NT2/D1 (cell line): ENCODE data around the gene ZNF215.
"Not testable (repeated sequence)": the region's sequence is repeated elsewhere in the genome, so short reads cannot be mapped to it uniquely, and the experiment has no call there.

Source experiments
- DNase-seq: peaks from one replicate; pipeline ENCODE4 v3.0.0-alpha.2; 2011; ENCODE audit warnings: low read depth, low spot score
- H3K27me3 ChIP-seq: 2 replicates; pipeline ENCODE4 v1.6.0; 2011; ENCODE audit warnings: mild to moderate bottlenecking; ENCODE audit not compliant: insufficient read length, insufficient read depth
- H3K36me3 ChIP-seq: 2 replicates; pipeline ENCODE4 v1.6.1; 2011; ENCODE audit warnings: mild to moderate bottlenecking, low read length, mixed read lengths; ENCODE audit not compliant: insufficient read depth, insufficient read length
- H3K4me1 ChIP-seq: 2 replicates; pipeline ENCODE4 v1.5.1; 2011; ENCODE audit not compliant: insufficient read depth, insufficient read length
- H3K4me3 ChIP-seq: 2 replicates; pipeline ENCODE4 v1.5.1; 2011; ENCODE audit warnings: low read depth; ENCODE audit not compliant: insufficient read length
- H3K9ac ChIP-seq: 2 replicates; pipeline ENCODE4 v1.6.0; 2011; ENCODE audit warnings: low read depth; ENCODE audit not compliant: insufficient read length
- H3K9me3 ChIP-seq: 2 replicates; pipeline ENCODE4 v1.5.1; 2011; ENCODE audit warnings: mild to moderate bottlenecking, low read length; ENCODE audit not compliant: insufficient read depth
- SUZ12 ChIP-seq: IDR thresholded peaks from 2 replicates; pipeline ENCODE4 v1.6.1; 2011; ENCODE audit not compliant: insufficient read length, insufficient read depth; ENCODE audit errors: extremely low read depth
- YY1 ChIP-seq: IDR thresholded peaks from 2 replicates; pipeline ENCODE4 v1.6.1; 2011; ENCODE audit not compliant: insufficient read length, insufficient read depth
- ZNF274 ChIP-seq: IDR thresholded peaks from 2 replicates; pipeline ENCODE4 v1.6.1; 2011; ENCODE audit warnings: mild to moderate bottlenecking, low read depth, low read length

The ZNF215 gene

DNA sequence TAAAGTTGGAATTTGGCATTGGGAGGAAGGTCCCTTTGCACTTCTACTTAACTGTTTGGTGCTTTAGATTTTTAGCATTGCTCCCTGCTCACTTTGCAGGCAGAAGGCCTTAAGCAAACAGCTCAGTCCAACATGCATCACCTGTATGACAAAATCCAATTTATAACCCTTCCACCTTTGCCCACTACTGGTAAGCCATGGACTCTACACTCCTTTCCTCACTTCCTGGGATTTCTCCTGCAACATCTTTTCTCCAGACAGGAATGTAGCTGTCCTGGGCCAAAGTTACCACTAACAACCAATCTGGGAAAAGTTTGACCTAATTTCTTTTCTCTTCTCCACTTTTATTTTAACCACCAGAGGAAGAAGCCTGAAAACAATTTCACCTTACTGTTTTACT is 32.1 kb upstream of the ZNF215 start:
- H3K4me1 ChIP-seq, result no peaks in the 10 kb centered on the region
- DNase-seq, result no peak
- no peaks in the 10 kb centered on the region for H3K27me3 ChIP-seq
- no peaks in the 10 kb centered on the region for H3K9me3 ChIP-seq
- TF ChIP-seq YY1, result no peak
- TF ChIP-seq SUZ12, result no peak
- TF ChIP-seq ZNF274, result no peak
- no peaks in the 10 kb centered on the region for H3K36me3 ChIP-seq
- H3K9ac ChIP-seq, result no peak overlapping the region
- H3K4me3 ChIP-seq, result no peak overlapping the region

DNA sequence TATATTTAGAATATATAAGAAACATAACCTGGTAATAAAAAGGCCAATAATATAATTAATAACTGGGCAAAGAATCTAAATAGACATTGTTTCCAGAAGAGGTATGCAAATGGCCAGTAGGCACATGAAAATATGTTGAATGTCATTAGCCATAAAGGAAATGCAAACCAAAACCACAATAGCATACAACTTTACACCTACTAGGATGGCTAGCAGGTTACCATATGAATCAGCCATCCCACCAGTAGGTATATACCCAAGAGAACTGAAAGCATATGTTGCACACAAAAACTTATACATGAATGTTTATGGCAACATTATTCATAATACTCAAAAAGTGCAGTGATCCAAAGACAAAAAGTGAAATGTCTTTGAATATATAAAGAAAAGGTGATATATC is 31.2 kb upstream of the ZNF215 start:
- no peaks in the 10 kb centered on the region for H3K27me3 ChIP-seq
- H3K9ac ChIP-seq, result no peak overlapping the region
- no peaks in the 10 kb centered on the region for H3K36me3 ChIP-seq
- no peaks in the 10 kb centered on the region for H3K9me3 ChIP-seq
- no peaks in the 10 kb centered on the region for H3K4me1 ChIP-seq
- H3K4me3 ChIP-seq, result no peak overlapping the region
- TF ChIP-seq SUZ12 (no peak), ZNF274 (no peak), YY1 (no peak)
- no peak for DNase-seq

DNA sequence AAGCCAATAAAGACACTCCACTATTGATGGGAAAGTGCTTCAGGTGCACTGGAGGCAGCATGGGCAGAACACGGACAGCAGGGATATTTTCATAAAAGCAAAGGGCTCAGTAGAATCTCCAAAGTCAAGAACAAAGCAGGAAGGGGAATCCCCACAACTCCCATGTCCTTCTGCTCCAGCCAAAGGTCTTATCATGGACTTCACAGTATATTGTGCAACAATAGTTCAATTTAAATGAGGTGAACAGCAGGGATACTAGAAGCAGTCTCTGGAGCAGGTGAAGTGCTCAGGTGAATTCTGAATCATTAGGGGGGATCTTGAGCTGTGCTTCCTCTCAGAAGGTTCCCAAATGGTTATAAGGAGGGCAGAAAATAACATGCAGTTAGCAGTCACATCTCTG is 27.3 kb upstream of the ZNF215 start:
- H3K27me3 ChIP-seq, result no peaks in the 10 kb centered on the region

DNA sequence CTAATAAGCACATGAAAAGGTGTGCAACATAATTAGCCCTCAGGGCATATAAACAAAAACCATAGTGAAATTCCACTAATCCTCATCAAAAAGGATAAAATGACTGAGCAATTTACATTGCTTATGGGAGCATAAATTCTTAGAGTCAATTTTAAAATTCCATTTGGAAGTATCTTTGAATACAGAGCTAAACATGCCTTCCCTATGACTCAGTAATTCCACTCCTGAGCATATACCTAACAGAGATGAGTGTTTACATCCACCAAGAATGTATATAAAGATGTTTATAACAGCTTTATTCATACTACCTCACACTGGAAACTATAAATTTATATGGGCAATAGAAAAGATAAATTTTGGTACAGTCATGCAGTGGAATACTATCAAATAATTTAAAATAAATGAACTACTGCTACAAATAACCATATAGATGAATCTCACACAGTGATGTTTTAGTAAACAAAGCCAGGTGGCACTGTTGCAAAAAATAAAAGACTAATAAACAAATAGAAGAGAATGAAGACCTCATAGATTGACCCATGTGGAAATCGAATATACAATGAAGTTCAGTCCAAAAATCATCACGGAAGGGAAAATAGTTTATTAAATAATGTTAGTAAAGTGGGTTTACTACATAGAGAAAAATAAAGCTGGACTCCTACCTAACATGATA is 25.8 kb upstream of the ZNF215 start:
- Histone ChIP-seq H3K4me3 (no peak overlapping the region), H3K4me1 (no peaks in the 10 kb centered on the region), H3K9me3 (peaks cover 9% of the 10 kb centered on the region; the same call in 1 of the 2 replicates), H3K36me3 (no peaks in the 10 kb centered on the region), H3K27me3 (no peaks in the 10 kb centered on the region), H3K9ac (no peak overlapping the region)
- DNase-seq, result no peak
- TF ChIP-seq YY1 (no peak), ZNF274 (no peak), SUZ12 (no peak)

More for the DNA sequence above, 27.3 kb upstream of the ZNF215 start:
- peaks cover under 1% of the 10 kb centered on the region; the same call in 1 of the 2 replicates for H3K9me3 ChIP-seq
- H3K36me3 ChIP-seq, result no peaks in the 10 kb centered on the region
- H3K4me1 ChIP-seq, result no peaks in the 10 kb centered on the region
- H3K4me3 ChIP-seq, result no peak overlapping the region
- TF ChIP-seq ZNF274, result no peak
- TF ChIP-seq SUZ12, result no peak
- no peak for TF ChIP-seq YY1
- no peak for DNase-seq
- no peak overlapping the region for H3K9ac ChIP-seq

DNA sequence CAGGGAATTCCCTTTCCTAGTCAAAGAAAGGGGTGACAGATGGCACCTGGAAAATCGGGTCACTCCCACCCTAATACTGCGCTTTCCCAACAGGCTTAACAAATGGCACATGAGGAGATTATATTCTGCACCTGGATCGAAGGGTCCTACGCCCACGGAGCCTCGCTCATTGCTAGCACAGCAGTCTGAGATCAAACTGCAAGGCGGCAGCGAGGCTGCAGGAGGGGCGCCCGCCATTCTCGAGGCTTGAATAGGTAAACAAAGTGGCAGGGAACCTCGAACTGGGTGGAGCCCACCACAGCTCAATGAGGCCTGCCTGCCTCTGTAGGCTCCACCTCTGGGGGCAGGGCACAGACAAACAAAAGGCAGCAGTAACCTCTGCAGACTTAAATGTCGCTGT is 21.4 kb upstream of the ZNF215 start:
- H3K9me3 ChIP-seq, H3K36me3 ChIP-seq, H3K4me1 ChIP-seq, DNase-seq, H3K27me3 ChIP-seq, H3K9ac ChIP-seq, H3K4me3 ChIP-seq: not testable (repeated sequence)

DNA sequence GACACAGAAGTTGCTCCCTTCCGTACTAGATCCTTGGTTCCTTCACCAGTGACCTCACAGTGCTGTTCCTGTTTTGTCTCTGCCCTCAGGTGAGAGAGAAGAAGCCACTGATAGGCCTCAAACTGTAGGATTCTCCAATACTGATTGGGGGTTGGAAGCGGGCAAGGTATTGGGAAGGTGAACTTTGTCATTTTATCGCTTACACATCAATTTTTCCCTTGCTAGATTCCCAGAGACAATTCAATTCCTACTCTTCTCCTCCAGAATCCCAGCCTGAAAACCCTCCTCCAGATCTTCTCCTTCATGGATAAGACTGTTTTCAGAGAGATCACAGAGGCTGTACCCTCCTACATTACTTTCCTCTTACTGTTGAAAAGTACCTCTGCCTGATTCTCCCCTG is 14.8 kb upstream of the ZNF215 start:
- Histone ChIP-seq H3K36me3 (no peaks in the 10 kb centered on the region), H3K4me3 (no peak overlapping the region), H3K9ac (no peak overlapping the region), H3K9me3 (no peaks in the 10 kb centered on the region), H3K27me3 (no peaks in the 10 kb centered on the region), H3K4me1 (no peaks in the 10 kb centered on the region)
- TF ChIP-seq YY1 (no peak), SUZ12 (no peak), ZNF274 (no peak)
- no peak for DNase-seq

DNA sequence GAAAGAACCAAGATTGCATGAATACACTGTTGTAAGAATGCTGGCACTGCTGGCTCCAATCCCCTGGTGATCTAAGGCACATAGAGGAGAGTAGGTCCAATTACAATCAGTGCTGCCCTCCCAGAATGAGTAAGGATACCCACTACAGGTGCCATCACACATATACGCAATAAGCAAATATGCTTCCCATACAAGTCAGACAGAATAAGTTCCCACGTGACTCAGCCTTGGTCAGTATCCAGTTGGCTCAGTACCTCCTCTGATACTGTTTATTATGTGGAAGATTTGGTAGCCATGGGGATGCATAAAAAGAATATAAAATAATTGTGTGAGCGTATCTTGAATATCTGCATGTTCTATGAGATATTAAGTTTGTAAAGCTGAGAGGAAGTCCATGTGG is 14.3 kb upstream of the ZNF215 start:
- DNase-seq, result no peak
- H3K9ac ChIP-seq, result no peak overlapping the region
- no peaks in the 10 kb centered on the region for H3K27me3 ChIP-seq
- TF ChIP-seq YY1 (no peak), ZNF274 (no peak), SUZ12 (no peak)
- H3K4me3 ChIP-seq, result no peak overlapping the region
- H3K9me3 ChIP-seq, result no peaks in the 10 kb centered on the region
- H3K36me3 ChIP-seq, result no peaks in the 10 kb centered on the region
- no peaks in the 10 kb centered on the region for H3K4me1 ChIP-seq

DNA sequence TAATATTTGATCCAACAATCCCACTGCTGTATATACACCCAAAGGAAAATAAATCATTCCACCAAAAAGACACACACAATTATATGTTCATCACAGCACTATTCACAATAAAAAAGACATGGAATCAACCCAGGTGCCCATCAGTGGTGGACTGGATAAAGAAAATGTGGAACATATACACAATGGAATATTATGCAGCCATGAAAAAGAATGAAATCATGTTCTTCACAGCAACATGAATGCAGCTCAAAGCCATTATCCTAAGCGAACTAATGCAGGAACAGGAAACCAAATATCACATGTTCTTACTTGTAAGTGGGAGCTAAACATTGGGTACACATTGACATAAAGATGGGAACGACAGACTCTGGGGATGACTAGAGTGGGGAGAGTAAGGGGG is 6.5 kb upstream of the ZNF215 start:
- no peak for DNase-seq
- Histone ChIP-seq H3K9ac (no peak overlapping the region), H3K4me1 (no peaks in the 10 kb centered on the region), H3K27me3 (no peaks in the 10 kb centered on the region), H3K36me3 (no peaks in the 10 kb centered on the region), H3K4me3 (no peak overlapping the region), H3K9me3 (no peaks in the 10 kb centered on the region)
- TF ChIP-seq YY1 (no peak), SUZ12 (no peak), ZNF274 (no peak)
